PC-3 (cell line): ENCODE results near the gene PTPRN2. TPM values are rescaled to one million over a fixed set of nuclear protein-coding genes. Genes with fewer than 3 reads are reported as not detected.

Source experiments
- ATAC-seq: fragments of 200-7000 bp; cut with Tn5 transposase; 2 replicates; pipeline ENCODE4 v1.9.1; 2020; ENCODE audit warnings: mild to moderate bottlenecking, moderate library complexity
- BruUV-seq: library from RNA; stranded (reverse); fragments of 400-500 nt; replicated peaks from 2 replicates; lab custom pipeline; 2021; lab: Mats Ljungman, UMichigan
- CTCF ChIA-PET: fragments of 300-600 bp; sonication (Branson Sonifier 250); formaldehyde crosslinking; loops from one replicate; lab custom pipeline; 2022; ENCODE audit warnings: antibody characterized with exemption; lab: Charles Lee
- POLR2A ChIA-PET: fragments of 300-600 bp; sonication (Branson Sonifier 250); formaldehyde crosslinking; loops from one replicate; lab custom pipeline; 2022; ENCODE audit warnings: antibody characterized with exemption; ENCODE audit not compliant: unreplicated experiment; lab: Charles Lee
- DNase-seq: peaks from one replicate; pipeline ENCODE4 v3.0.0-alpha.2; 2015
- H2AFZ ChIP-seq: fragments of 300-600 bp; sonication (generic); 2 replicates; pipeline ENCODE4 v1.6.0; 2016; ENCODE audit warnings: antibody characterized with exemption, low read length
- H3F3A ChIP-seq: fragments of 300-600 bp; sonication (generic); one replicate; pipeline ENCODE4 v1.6.0; 2017; ENCODE audit warnings: antibody characterized with exemption, low read length, control low read depth, mild to moderate bottlenecking; ENCODE audit not compliant: unreplicated experiment
- H3K27ac ChIP-seq: fragments of 300-600 bp; sonication (generic); 2 replicates; pipeline ENCODE4 v1.5.1; 2016; ENCODE audit warnings: mild to moderate bottlenecking, low read length
- H3K27me3 ChIP-seq: fragments of 300-600 bp; sonication (generic); 2 replicates; pipeline ENCODE4 v1.6.1; 2016; ENCODE audit warnings: low read length, mixed read lengths
- H3K36me3 ChIP-seq: fragments of 300-600 bp; sonication (generic); 2 replicates; pipeline ENCODE4 v1.6.1; 2016; ENCODE audit warnings: low read depth, mixed run types, low read length, mixed read lengths
- H3K4me1 ChIP-seq: fragments of 300-600 bp; sonication (generic); 2 replicates; pipeline ENCODE4 v1.5.1; 2016; ENCODE audit warnings: low read length; ENCODE audit not compliant: insufficient read depth
- H3K4me2 ChIP-seq: fragments of 300-600 bp; sonication (generic); 2 replicates; pipeline ENCODE4 v1.6.0; 2016; ENCODE audit warnings: low read length
- H3K4me3 ChIP-seq: fragments of 300-600 bp; sonication (generic); 2 replicates; pipeline ENCODE4 v1.5.1; 2016; ENCODE audit warnings: mild to moderate bottlenecking, low read length, mixed read lengths
- H3K79me2 ChIP-seq: fragments of 300-600 bp; sonication (generic); 2 replicates; pipeline ENCODE4 v1.6.1; 2017; ENCODE audit warnings: low read length, mixed read lengths
- H3K9ac ChIP-seq: fragments of 300-600 bp; sonication (generic); 2 replicates; pipeline ENCODE4 v1.6.0; 2016; ENCODE audit warnings: mild to moderate bottlenecking, low read length
- H3K9me2 ChIP-seq: fragments of 300-600 bp; sonication (generic); replicated peaks from 2 replicates; pipeline ENCODE4 v1.6.1; 2016; ENCODE audit warnings: mixed run types, low read length, mixed read lengths
- H3K9me3 ChIP-seq: fragments of 300-600 bp; sonication (generic); 2 replicates; pipeline ENCODE4 v1.6.1; 2016; ENCODE audit warnings: low read length, mixed read lengths
- H4K20me1 ChIP-seq: fragments of 300-600 bp; sonication (generic); 2 replicates; pipeline ENCODE4 v1.6.1; 2016; ENCODE audit warnings: low read length, mixed read lengths
- EZH2 ChIP-seq: fragments of 300-600 bp; sonication (generic); IDR thresholded peaks from one replicate; pipeline ENCODE4 v1.6.1; 2017; ENCODE audit warnings: antibody characterized with exemption, mild to moderate bottlenecking, low read length; ENCODE audit not compliant: unreplicated experiment
- EZH2phosphoT487 ChIP-seq: fragments of 300-600 bp; sonication (generic); IDR thresholded peaks from 2 replicates; pipeline ENCODE4 v1.6.1; 2018; ENCODE audit warnings: mild to moderate bottlenecking, antibody characterized with exemption, low read length, borderline replicate concordance
- intact Hi-C: fragments of 100-400 bp; cut with micrococcal nuclease; formaldehyde crosslinking; loops from 2 replicates; pipeline ENCODE4 v1.9.0; 2023
- total RNA-seq: library from RNA; depleted of rRNA; stranded (reverse); fragments of >200 nt; gene quantifications from 2 replicates; pipeline ENCODE4 v1.2.3, GENCODE V29; 2014
- TF ChIP-seq, protein P1 (sequence below): fragments of 300-600 bp; sonication (generic); conservative IDR thresholded peaks from 2 replicates; pipeline ENCODE4 v1.5.1; 2017; ENCODE audit warnings: antibody characterized with exemption, low read depth, mild to moderate bottlenecking, low read length

The PTPRN2 gene
- total RNA-seq, 1 experiment from 2014 or later, result 3.2 TPM

DNA sequence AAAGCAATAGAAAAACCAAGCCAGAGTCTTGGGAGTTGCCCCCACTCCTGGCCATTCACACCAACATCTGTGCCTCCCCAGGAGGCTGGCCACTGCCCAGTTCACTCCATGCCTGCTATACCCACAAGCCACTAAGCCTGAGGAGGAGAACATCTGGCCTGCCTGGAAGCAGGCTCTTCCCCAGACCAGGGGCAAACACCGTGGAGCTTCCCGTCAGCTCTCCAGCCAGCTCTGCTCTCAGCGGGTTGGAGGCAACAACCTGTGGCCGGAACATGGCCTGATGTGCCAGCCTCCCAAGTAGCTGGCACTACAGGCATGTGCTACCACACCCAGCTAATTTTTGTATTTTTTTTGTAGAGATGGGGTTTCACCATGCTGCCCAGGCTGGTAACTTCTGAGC lies 9.1 kb upstream of the PTPRN2 start:
- no peaks in the 10 kb centered on the region for H3K4me1 ChIP-seq
- intact Hi-C loops, result no loop called here
- ATAC-seq, result peak; percentile 20; the same call in 1 of the 2 replicates
- no peaks in the 10 kb centered on the region for H3K79me2 ChIP-seq
- no peaks in the 10 kb centered on the region for H3K27me3 ChIP-seq
- H2AFZ ChIP-seq, result no peak overlapping the region
- H3F3A ChIP-seq, result no peaks in the 10 kb centered on the region
- ChIA-PET POLR2A (no interaction called here), CTCF (no interaction called here)
- no peak overlapping the region for H3K27ac ChIP-seq
- no peak overlapping the region for H3K4me2 ChIP-seq
- TF ChIP-seq EZH2phosphoT487 (no peak), EZH2 (no peak)
- no peaks in the 10 kb centered on the region for H4K20me1 ChIP-seq
- no peak for DNase-seq
- no peaks in the 10 kb centered on the region for H3K9me2 ChIP-seq
- H3K9me3 ChIP-seq, result 0 out of 2 replicates have a peak, but pooled peaks cover 6% of the 10 kb centered on the region
- no peaks in the 10 kb centered on the region for H3K36me3 ChIP-seq
- no peak overlapping the region for H3K4me3 ChIP-seq
- H3K9ac ChIP-seq, result no peak overlapping the region
- no TSS peak for BruUV-seq

DNA sequence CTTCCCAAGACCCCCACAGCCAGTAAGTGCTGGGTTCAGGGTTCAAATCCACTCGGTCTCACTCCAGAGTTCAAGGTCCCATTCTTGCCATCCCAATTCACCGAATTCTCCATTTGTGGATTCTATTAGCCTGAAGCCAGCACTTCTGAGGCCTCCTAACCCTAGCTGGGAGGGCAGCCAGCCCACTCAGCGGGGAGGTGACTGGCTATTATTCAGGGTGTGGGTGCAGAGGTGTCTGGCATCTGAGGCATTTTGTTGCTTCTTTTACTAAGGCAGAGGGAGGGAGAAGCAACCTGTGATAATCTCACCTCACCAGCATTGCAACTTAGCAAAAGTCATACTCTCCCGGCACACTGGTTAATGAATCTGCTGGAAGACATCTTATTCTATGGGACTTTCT lies 8.7 kb upstream of the PTPRN2 start:
- H3K9me2 ChIP-seq, result no peaks in the 10 kb centered on the region
- TF ChIP-seq, protein P1, sequence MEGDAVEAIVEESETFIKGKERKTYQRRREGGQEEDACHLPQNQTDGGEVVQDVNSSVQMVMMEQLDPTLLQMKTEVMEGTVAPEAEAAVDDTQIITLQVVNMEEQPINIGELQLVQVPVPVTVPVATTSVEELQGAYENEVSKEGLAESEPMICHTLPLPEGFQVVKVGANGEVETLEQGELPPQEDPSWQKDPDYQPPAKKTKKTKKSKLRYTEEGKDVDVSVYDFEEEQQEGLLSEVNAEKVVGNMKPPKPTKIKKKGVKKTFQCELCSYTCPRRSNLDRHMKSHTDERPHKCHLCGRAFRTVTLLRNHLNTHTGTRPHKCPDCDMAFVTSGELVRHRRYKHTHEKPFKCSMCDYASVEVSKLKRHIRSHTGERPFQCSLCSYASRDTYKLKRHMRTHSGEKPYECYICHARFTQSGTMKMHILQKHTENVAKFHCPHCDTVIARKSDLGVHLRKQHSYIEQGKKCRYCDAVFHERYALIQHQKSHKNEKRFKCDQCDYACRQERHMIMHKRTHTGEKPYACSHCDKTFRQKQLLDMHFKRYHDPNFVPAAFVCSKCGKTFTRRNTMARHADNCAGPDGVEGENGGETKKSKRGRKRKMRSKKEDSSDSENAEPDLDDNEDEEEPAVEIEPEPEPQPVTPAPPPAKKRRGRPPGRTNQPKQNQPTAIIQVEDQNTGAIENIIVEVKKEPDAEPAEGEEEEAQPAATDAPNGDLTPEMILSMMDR, result no peak
- TF ChIP-seq EZH2 (no peak), EZH2phosphoT487 (no peak)
- no peak overlapping the region for H3K4me3 ChIP-seq
- no peak for ATAC-seq
- no peaks in the 10 kb centered on the region for H3K79me2 ChIP-seq
- no peak overlapping the region for H3K9ac ChIP-seq
- H3K27ac ChIP-seq, result no peak overlapping the region
- CTCF ChIA-PET, result no interaction called here
- no peaks in the 10 kb centered on the region for H3K27me3 ChIP-seq
- H2AFZ ChIP-seq, result no peak overlapping the region
- H3K4me1 ChIP-seq, result no peaks in the 10 kb centered on the region
- H4K20me1 ChIP-seq, result no peaks in the 10 kb centered on the region
- no peak for DNase-seq
- no peak overlapping the region for H3K4me2 ChIP-seq
- intact Hi-C loops, result no loop called here
- BruUV-seq, result no TSS peak
- no peaks in the 10 kb centered on the region for H3K36me3 ChIP-seq
- POLR2A ChIA-PET, result no interaction called here
- H3F3A ChIP-seq, result no peaks in the 10 kb centered on the region
- H3K9me3 ChIP-seq, result 0 out of 2 replicates have a peak, but pooled peaks cover 6% of the 10 kb centered on the region

DNA sequence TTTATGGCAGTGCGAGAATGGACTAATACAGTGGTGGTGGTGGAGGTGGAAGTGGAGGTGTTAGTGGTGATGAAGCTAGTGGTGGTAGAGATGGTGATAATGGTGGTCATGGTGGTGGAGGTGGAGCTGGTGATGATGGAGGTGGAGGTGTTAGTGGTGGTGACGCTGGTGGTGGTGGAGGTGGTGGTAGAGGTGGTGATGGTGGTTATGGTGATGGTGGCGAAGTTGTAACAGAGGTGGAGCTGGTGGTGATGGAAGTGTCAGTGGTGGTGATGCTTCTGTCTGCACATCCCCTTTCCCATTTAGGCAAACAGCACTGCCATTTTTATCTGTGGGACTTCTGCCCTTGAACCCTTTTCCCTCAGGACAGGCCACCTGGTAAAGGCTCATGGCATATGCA lies 7.4 kb upstream of the PTPRN2 start:
- no peak overlapping the region for H2AFZ ChIP-seq
- no peaks in the 10 kb centered on the region for H3K27me3 ChIP-seq
- POLR2A ChIA-PET, result no interaction called here
- H3K9ac ChIP-seq, result no peak overlapping the region
- ATAC-seq, result no peak
- CTCF ChIA-PET, result no interaction called here
- H3K36me3 ChIP-seq, result no peaks in the 10 kb centered on the region
- no peak overlapping the region for H3K27ac ChIP-seq
- H3K4me3 ChIP-seq, result no peak overlapping the region
- no peaks in the 10 kb centered on the region for H3K9me2 ChIP-seq
- intact Hi-C loops, result no loop called here
- no peak for DNase-seq
- TF ChIP-seq, protein P1, result no peak
- TF ChIP-seq EZH2phosphoT487 (no peak), EZH2 (no peak)
- H3K4me1 ChIP-seq, result no peaks in the 10 kb centered on the region
- no peaks in the 10 kb centered on the region for H3F3A ChIP-seq
- H3K9me3 ChIP-seq, result 0 out of 2 replicates have a peak, but pooled peaks cover 6% of the 10 kb centered on the region
- BruUV-seq, result no TSS peak
- H3K79me2 ChIP-seq, result no peaks in the 10 kb centered on the region
- no peaks in the 10 kb centered on the region for H4K20me1 ChIP-seq
- no peak overlapping the region for H3K4me2 ChIP-seq
